IPS-18a (cell line): ENCODE data around the gene TCERG1.
A peak's percentile ranks its signal among the peaks of the same experiment; 100 is the strongest.

Experiments used
- H3K27ac ChIP-seq: one replicate; pipeline ENCODE4 v1.5.1; 2013; ENCODE audit warnings: low read length
- H3K27me3 ChIP-seq: one replicate; pipeline ENCODE4 v1.6.1; 2013; ENCODE audit warnings: mild to moderate bottlenecking, low read length; ENCODE audit not compliant: control insufficient read depth, insufficient read depth
- H3K36me3 ChIP-seq: one replicate; pipeline ENCODE4 v1.6.1; 2013; ENCODE audit warnings: low read depth, low read length; ENCODE audit not compliant: control insufficient read depth
- H3K4me1 ChIP-seq: one replicate; pipeline ENCODE4 v1.6.1; 2013; ENCODE audit warnings: low read depth, low read length; ENCODE audit not compliant: control insufficient read depth
- H3K4me3 ChIP-seq: one replicate; pipeline ENCODE4 v1.5.1; 2013; ENCODE audit warnings: low read length
- H3K9ac ChIP-seq: one replicate; pipeline ENCODE4 v1.6.1; 2013; ENCODE audit warnings: mild to moderate bottlenecking, low read length, moderate library complexity
- H3K9me3 ChIP-seq: one replicate; pipeline ENCODE4 v1.6.1; 2013; ENCODE audit warnings: low read depth, low read length; ENCODE audit not compliant: control insufficient read depth

The TCERG1 gene

DNA sequence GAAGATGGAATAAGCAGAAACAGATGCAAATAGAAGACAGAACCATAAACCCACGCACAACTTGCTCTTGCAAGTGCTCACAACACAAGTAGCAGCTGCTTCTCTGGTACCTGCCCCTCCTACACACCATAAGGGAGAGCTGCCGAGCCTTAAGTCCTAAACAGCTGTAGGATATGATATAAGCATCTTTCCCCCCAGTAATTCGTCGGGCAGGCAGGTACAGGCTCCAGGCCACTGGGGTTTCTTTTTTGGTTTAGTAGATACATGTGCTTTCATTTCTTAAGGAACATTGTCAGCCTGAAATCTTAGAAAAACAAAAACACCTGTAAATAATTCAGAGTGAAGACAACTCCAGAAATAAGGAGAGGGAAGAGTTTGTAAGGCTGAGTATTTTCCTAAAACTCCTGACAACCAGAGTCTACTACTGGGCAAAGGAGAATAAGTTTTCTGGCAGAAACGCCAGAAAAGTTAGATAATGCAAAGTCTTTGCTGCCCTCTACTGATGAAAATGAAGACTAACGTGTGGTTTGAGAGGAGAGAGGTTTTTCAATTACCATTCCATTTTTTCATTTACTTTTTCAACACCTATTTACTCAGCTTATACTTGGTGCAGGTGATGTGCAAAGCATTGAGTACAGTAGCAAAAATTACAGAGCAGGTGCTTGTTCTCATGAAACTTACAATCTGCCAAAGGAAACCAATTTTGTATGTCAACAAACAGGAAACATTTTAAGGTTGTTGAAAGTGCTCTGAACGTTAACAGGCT, 20.1 kb upstream of the TCERG1 start:
- H3K4me1 ChIP-seq = no peaks in the 10 kb centered on the region
- H3K27me3 ChIP-seq = no peaks in the 10 kb centered on the region
- no peak overlapping the region for H3K9ac ChIP-seq
- H3K27ac ChIP-seq = no peak overlapping the region
- no peaks in the 10 kb centered on the region for H3K36me3 ChIP-seq
- no peaks in the 10 kb centered on the region for H3K9me3 ChIP-seq
- no peak overlapping the region for H3K4me3 ChIP-seq

DNA sequence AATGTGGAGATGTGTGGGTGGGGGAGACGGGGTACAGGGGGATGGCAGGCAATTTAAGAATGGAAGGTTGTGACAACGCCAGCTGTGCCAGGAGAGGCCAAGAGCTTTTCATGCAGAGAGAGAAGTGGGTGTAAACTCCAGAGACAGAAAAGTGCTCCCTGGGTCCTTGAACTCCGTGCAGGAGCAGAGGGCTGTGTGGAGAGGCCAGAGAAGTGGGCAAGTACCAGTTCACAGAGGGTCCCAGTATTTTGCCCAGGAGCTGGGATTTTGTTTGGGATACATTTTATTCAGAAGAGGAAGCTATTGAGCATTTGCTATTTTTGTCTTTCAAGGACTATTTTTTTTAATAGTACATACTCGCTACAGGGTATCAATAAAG, 19.5 kb upstream of the TCERG1 start:
- no peak overlapping the region for H3K4me3 ChIP-seq
- no peaks in the 10 kb centered on the region for H3K27me3 ChIP-seq
- H3K27ac ChIP-seq = no peak overlapping the region
- no peaks in the 10 kb centered on the region for H3K36me3 ChIP-seq
- no peaks in the 10 kb centered on the region for H3K4me1 ChIP-seq
- no peak overlapping the region for H3K9ac ChIP-seq
- no peaks in the 10 kb centered on the region for H3K9me3 ChIP-seq

DNA sequence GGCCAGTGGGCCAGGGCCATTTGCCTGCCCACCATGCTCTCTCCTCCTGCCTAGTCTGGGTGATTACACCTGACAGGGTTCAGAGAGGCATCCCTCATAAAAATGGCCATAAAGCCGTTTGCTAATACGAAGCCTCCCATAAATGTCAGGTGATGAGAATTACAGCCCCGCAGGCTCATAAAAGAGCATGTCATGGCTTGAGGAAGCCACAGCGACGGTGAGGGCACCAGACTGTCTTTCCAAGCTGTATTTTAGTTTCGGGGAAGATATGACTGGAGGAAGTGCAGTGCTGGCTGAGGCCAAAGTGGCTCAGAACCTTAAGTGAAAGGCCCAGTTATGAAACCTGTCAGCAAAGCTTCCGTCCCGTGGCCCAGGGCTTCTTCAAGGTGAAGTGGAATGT, 18.5 kb upstream of the TCERG1 start:
- Histone ChIP-seq H3K4me3 (no peak overlapping the region), H3K27me3 (no peaks in the 10 kb centered on the region), H3K9ac (no peak overlapping the region), H3K36me3 (no peaks in the 10 kb centered on the region), H3K27ac (no peak overlapping the region), H3K4me1 (no peaks in the 10 kb centered on the region), H3K9me3 (no peaks in the 10 kb centered on the region)

DNA sequence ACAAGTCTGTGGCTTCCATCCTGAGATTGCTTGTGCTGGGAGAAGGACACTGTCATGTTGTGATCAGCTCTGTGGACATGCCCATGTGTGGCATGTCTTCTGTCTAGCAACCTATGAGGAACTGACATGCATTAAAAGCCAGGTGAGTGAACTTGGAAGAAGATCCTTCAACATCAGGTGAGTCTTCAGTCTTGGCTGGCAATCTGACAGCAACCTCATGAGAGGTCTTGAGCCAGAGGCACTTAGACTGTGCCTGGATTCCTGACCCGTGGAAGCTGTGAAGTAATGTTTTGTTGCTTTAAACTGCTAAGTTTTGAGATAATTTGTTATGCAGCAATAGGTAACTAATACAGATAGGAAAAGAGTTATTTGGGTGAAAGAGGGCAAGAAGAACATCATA, 6.8 kb upstream of the TCERG1 start:
- no peak overlapping the region for H3K27ac ChIP-seq
- no peaks in the 10 kb centered on the region for H3K4me1 ChIP-seq

DNA sequence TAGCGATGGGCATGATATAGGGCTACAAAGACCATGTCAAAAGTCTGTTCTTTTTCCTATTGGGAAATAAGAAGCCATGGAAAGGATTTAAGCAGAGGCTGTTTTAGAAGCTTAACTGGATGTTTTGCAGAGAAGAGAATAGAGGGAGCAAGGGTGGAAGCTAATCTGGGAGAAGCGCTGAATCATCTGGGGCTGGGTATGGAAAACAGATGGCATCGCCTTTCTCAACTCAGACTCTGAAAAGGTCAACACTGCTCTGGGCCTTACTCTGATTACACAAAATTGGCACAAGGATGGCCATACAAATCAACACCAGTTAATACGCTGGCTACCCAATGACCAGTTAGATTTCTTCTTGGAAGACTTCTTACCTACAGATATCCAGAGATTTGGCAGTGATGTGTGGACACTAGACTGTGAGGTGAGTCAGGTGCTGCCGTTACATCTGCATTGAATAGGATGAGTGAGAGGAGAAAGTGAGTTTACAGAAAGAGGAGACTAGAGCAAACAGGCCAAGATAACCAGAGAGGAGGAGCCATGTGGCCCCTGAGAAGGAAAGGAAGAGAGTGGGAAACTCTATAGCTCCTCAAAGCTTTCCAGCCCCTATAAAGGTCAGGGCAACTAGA, 6.2 kb upstream of the TCERG1 start:
- Histone ChIP-seq H3K27me3 (no peaks in the 10 kb centered on the region), H3K27ac (no peak overlapping the region), H3K9me3 (no peaks in the 10 kb centered on the region), H3K4me1 (no peaks in the 10 kb centered on the region), H3K4me3 (no peak overlapping the region), H3K36me3 (no peaks in the 10 kb centered on the region), H3K9ac (no peak overlapping the region)

More for the DNA sequence above, 6.8 kb upstream of the TCERG1 start:
- H3K36me3 ChIP-seq = no peaks in the 10 kb centered on the region
- no peaks in the 10 kb centered on the region for H3K27me3 ChIP-seq
- H3K4me3 ChIP-seq = no peak overlapping the region
- no peak overlapping the region for H3K9ac ChIP-seq
- H3K9me3 ChIP-seq = no peaks in the 10 kb centered on the region

DNA sequence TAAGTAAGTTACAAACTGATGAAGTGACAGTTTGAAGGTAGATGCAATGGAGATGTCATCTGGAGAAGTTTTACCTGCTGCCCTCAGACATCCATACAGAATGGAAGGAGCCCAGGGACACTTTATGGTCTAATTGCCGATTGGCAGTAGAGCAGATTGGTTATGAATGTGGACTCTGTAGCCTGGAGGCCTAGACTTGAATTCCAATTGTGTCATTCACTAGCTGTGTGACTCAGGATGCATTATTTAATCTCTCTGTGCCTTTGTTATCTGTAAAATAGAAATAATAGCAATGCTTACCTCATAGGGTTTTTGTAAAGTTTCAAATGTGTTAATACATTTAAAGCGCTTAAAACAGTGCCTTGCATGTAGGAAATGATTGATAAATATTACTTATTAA, 5.2 kb upstream of the TCERG1 start:
- Histone ChIP-seq H3K9me3 (no peaks in the 10 kb centered on the region), H3K36me3 (no peaks in the 10 kb centered on the region), H3K9ac (no peak overlapping the region), H3K27ac (no peak overlapping the region), H3K4me3 (no peak overlapping the region), H3K27me3 (no peaks in the 10 kb centered on the region), H3K4me1 (no peaks in the 10 kb centered on the region)

DNA sequence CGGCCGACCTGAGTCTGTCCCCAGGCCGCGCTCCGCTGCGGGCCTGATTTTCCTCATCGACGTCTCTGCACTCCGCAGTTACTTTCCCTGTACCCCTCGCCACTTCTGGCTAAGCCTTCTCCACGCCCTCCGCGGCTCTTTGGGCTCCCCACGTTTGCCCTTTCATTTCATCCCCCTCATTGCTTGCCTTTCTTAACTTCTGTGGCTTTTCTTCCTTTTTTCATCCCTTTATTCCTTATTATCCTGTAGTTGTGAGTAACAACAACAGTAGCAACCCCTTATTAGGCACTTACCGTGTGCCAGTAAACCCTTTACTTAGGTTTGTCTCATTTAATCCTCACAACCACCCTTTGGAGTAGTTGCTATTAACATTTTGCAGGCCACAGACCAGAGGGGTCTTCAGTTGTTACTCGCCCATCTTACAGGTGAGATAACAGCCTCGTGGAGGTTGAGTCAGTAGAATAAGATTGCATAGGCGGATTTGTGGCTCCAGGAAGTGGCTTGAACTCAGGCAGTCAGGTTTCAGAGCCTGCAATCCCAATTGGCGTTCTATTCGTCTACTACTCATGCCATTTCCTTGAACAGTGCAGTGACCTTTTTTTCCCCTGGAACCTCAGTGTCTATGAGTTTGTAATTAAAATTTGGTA, 724 bp downstream of the TCERG1 start:
- H3K36me3 ChIP-seq = no peaks in the 10 kb centered on the region
- H3K9me3 ChIP-seq = no peaks in the 10 kb centered on the region
- peak overlapping the region; percentile 97 for H3K4me3 ChIP-seq
- H3K27ac ChIP-seq = peak overlapping the region; percentile 98
- H3K27me3 ChIP-seq = no peaks in the 10 kb centered on the region
- peak overlapping the region; percentile 99 for H3K9ac ChIP-seq
- H3K4me1 ChIP-seq = peaks cover 19% of the 10 kb centered on the region

DNA sequence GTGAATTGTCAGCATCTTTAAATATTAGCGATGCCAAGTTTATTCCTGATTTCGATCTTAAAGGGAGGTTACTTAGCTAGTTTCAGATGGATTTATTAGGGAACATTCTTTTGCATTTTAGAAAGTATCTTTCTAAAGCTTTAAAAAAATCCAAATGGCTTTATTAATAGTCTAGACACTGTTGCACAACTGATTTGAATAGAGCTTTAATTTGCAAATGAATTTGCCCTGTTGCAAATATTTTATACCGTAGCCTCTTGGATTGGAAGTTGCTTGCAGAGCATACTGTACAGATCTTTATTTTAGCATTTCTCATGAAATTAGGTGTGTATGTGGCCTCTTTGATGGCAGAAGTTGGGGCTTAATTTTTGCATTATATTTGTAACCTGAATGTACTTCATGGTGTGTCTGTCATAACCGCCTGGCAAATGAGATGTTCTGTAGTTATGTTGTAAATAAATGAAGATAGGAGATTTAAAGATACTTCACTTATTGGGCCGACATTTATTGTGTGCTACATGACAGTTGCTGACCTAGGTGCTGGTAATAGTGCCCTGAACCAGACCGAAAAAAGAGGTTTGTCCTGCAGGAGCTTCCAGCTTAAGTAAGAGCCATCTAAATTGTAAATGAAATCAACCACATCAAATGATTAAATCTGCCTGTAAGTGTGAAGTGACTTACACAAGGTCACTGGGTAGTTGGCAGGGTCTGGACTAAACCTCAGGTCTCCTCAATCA, 1.8 kb downstream of the TCERG1 start:
- Histone ChIP-seq H3K9ac (peak overlapping the region; percentile 99), H3K4me3 (peak overlapping the region; percentile 97), H3K36me3 (no peaks in the 10 kb centered on the region), H3K27ac (no peak overlapping the region), H3K9me3 (no peaks in the 10 kb centered on the region), H3K27me3 (no peaks in the 10 kb centered on the region), H3K4me1 (peaks cover 19% of the 10 kb centered on the region)

DNA sequence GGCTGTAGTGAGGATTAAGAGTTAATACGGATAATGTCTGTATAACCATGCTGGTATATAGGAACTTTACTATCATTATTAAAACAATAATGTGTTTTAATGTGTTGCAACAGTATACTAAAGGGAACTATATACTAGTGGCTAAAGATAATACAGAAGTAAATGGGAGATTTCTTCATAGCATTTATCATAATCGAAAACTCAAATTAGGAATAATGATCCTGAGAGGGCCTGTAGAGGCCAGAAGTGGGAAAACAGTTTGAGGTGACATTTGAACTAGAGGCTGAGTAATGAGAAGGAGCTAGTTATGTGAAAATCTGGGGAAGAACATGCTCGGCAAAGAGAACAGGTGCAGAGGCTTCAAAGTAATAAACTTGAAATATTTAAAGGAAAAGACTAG, 2.9 kb downstream of the TCERG1 start:
- no peaks in the 10 kb centered on the region for H3K27me3 ChIP-seq
- H3K27ac ChIP-seq = no peak overlapping the region
- H3K9ac ChIP-seq = no peak overlapping the region
- H3K36me3 ChIP-seq = peaks cover 1% of the 10 kb centered on the region
- H3K4me3 ChIP-seq = no peak overlapping the region
- H3K9me3 ChIP-seq = no peaks in the 10 kb centered on the region
- peaks cover 19% of the 10 kb centered on the region for H3K4me1 ChIP-seq

DNA sequence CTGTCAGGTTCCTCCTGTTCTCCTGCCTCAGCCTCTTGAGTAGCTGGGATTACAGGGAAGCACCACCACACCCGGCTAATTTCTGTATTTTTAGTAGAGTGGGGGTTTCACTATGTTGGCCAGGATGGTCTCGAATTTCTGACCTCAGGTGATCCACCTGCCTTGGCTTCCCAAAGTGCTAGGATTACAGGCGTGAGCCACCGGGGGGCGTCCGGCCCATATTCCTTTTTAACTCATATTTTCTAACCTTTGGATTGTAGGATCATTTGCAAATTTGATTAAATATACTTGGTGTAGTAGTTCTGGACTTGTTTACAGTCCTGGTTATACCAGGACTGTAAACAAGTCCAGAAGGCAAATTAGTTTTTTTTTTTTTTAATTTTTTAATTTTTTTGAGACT, 4.3 kb downstream of the TCERG1 start:
- H3K4me1 ChIP-seq = peaks cover 19% of the 10 kb centered on the region
- peak overlapping the region; percentile 9 for H3K9ac ChIP-seq
- no peaks in the 10 kb centered on the region for H3K27me3 ChIP-seq
- no peaks in the 10 kb centered on the region for H3K9me3 ChIP-seq
- peaks cover 15% of the 10 kb centered on the region for H3K36me3 ChIP-seq
- no peak overlapping the region for H3K4me3 ChIP-seq
- no peak overlapping the region for H3K27ac ChIP-seq

DNA sequence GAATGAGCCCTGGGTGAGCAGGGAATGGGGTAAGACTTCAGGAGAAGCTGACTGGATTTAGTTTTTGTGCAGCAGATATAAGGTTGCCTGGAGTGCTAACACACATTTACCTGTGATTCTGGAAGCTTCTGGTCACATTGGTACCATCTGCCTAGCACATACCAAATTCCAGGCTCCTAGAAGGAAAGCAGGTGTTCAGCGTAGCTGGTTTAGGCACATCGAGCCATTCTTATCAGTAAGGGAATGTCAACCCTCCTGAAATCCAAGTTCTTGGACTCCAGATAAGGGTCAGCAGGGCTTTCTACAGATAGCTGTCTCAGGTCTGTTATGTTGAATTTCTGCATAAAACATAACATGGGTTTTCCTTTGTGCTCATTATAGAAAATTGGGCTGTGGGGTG, 10.3 kb downstream of the TCERG1 start:
- H3K9me3 ChIP-seq = no peaks in the 10 kb centered on the region
- no peak overlapping the region for H3K27ac ChIP-seq
- H3K4me3 ChIP-seq = no peak overlapping the region
- no peak overlapping the region for H3K9ac ChIP-seq
- H3K27me3 ChIP-seq = no peaks in the 10 kb centered on the region
- peaks cover 62% of the 10 kb centered on the region for H3K36me3 ChIP-seq
- H3K4me1 ChIP-seq = no peaks in the 10 kb centered on the region
